ENCODE data around the gene HDHD5.
A peak's percentile ranks its signal among the peaks of the same experiment; 100 is the strongest.

HDHD5 gene

DNA sequence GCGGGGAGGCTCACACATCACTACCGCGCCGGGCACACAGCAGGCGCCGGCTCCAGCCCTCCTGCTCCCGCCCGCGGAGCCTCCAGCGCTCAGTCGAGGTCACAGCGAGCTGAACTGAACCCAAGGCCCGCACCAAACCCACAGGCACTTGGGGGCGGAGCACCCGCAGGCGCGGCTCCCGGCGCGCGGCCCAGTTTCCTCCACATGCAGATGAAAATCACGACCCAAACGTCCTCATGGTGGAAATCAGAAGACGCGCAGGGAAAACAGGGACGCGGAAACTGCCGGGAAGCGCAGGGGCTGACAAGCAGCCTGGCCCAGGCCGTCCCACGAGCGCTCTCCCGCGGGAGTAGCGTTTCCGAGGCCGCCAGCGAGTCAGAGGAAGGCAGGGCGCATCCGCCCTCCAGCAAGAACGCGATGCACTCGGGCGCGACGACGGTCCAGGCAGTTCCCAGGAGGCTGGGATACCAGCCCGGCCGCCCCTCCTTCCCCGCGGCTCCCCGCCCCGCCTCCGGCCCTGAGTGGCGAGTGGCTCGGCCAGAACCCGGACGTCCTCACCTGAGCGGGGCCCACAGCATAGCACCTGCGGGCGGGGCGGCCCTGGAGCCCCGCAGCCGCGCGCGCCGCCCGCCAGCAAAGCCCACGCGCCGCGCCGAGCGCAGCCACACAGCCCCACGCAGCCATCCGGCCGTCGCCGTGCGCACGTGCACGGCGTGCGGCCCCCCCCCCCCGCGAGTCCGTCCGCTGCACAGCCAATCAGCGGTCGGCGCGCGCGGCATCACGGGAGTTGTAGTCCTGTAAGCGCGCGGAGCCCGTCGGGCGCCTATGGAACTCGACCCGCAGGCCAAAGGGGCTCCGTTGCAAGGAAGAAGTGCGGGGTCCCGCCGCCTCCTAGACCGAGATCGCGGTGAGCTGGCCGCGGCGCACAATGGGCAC lies at the start of gene HDHD5:
Gene HDHD5 (minus strand): TSS at position 710 of the 936 bp plus-strand sequence. CDS start 26 bp downstream, at position 684.
- ATAC-seq: peak; percentile 87
- TF ChIP-seq, protein P1, sequence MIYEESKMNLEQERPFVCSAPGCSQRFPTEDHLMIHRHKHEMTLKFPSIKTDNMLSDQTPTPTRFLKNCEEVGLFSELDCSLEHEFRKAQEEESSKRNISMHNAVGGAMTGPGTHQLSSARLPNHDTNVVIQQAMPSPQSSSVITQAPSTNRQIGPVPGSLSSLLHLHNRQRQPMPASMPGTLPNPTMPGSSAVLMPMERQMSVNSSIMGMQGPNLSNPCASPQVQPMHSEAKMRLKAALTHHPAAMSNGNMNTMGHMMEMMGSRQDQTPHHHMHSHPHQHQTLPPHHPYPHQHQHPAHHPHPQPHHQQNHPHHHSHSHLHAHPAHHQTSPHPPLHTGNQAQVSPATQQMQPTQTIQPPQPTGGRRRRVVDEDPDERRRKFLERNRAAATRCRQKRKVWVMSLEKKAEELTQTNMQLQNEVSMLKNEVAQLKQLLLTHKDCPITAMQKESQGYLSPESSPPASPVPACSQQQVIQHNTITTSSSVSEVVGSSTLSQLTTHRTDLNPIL (CRISPR knock-in tag; IDR thresholded peaks at IDR 0.05; ENCODE audit: low read depth): no peak
- TF ChIP-seq, protein P2, sequence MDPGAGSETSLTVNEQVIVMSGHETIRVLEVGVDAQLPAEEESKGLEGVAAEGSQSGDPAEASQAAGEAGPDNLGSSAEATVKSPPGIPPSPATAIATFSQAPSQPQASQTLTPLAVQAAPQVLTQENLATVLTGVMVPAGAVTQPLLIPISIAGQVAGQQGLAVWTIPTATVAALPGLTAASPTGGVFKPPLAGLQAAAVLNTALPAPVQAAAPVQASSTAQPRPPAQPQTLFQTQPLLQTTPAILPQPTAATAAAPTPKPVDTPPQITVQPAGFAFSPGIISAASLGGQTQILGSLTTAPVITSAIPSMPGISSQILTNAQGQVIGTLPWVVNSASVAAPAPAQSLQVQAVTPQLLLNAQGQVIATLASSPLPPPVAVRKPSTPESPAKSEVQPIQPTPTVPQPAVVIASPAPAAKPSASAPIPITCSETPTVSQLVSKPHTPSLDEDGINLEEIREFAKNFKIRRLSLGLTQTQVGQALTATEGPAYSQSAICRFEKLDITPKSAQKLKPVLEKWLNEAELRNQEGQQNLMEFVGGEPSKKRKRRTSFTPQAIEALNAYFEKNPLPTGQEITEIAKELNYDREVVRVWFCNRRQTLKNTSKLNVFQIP (CRISPR knock-in tag; IDR thresholded peaks at IDR 0.05; ENCODE audit: borderline replicate concordance, low read depth): no peak
- TF ChIP-seq, protein P3, sequence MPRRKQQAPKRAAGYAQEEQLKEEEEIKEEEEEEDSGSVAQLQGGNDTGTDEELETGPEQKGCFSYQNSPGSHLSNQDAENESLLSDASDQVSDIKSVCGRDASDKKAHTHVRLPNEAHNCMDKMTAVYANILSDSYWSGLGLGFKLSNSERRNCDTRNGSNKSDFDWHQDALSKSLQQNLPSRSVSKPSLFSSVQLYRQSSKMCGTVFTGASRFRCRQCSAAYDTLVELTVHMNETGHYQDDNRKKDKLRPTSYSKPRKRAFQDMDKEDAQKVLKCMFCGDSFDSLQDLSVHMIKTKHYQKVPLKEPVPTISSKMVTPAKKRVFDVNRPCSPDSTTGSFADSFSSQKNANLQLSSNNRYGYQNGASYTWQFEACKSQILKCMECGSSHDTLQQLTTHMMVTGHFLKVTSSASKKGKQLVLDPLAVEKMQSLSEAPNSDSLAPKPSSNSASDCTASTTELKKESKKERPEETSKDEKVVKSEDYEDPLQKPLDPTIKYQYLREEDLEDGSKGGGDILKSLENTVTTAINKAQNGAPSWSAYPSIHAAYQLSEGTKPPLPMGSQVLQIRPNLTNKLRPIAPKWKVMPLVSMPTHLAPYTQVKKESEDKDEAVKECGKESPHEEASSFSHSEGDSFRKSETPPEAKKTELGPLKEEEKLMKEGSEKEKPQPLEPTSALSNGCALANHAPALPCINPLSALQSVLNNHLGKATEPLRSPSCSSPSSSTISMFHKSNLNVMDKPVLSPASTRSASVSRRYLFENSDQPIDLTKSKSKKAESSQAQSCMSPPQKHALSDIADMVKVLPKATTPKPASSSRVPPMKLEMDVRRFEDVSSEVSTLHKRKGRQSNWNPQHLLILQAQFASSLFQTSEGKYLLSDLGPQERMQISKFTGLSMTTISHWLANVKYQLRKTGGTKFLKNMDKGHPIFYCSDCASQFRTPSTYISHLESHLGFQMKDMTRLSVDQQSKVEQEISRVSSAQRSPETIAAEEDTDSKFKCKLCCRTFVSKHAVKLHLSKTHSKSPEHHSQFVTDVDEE (CRISPR knock-in tag; IDR thresholded peaks at IDR 0.05): no peak
- TF ChIP-seq BACH2 (CRISPR knock-in tag; IDR thresholded peaks at IDR 0.05; ENCODE audit: borderline replicate concordance): no peak
- TF ChIP-seq PPARA (CRISPR knock-in tag; IDR thresholded peaks at IDR 0.05; ENCODE audit: borderline replicate concordance): no peak
- no peak for TF ChIP-seq ZFP3 (CRISPR knock-in tag; IDR thresholded peaks at IDR 0.05)
- TF ChIP-seq GLIS3 (CRISPR knock-in tag; IDR thresholded peaks at IDR 0.05): no peak
- TF ChIP-seq ARNTL (CRISPR knock-in tag; IDR thresholded peaks at IDR 0.05; ENCODE audit: borderline replicate concordance, low read depth): no peak

DNA sequence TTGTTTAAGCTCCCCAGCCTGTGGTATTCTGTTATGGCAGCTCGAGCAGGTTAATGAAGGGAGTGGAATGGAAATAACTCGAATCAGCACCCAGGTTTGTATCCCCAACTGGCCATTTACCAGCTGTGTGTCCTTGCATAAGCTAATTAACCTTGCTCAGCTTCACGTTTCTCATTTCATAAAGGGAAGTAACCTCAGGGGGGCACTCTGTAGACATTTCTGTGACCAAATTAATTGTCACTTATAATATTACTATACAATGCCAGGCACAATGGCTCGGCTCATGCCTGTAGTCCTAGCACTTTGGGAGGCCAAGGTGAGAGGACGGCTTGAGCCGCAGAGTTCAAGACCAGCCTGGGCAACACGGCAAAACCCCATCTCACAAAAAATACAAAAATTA lies 46.4 kb upstream of the HDHD5 start:
- no peak; the same call in 2 of the 3 replicates for ATAC-seq
- TF ChIP-seq, protein P2 (CRISPR knock-in tag; IDR thresholded peaks at IDR 0.05; ENCODE audit: borderline replicate concordance, low read depth): no peak
- TF ChIP-seq ESRRG (CRISPR knock-in tag; IDR thresholded peaks at IDR 0.05) (no peak), ZNF70 (CRISPR knock-in tag; IDR thresholded peaks at IDR 0.05) (no peak), BACH2 (CRISPR knock-in tag; IDR thresholded peaks at IDR 0.05; ENCODE audit: borderline replicate concordance) (no peak), ZC3H10 (CRISPR knock-in tag; IDR thresholded peaks at IDR 0.05) (no peak), GLIS3 (CRISPR knock-in tag; IDR thresholded peaks at IDR 0.05) (no peak), ARNTL (CRISPR knock-in tag; IDR thresholded peaks at IDR 0.05; ENCODE audit: borderline replicate concordance, low read depth) (no peak), TCF4 (CRISPR knock-in tag; IDR thresholded peaks at IDR 0.05; ENCODE audit: borderline replicate concordance) (no peak), RARB (CRISPR knock-in tag; IDR thresholded peaks at IDR 0.05) (no peak), ISL1 (CRISPR knock-in tag; IDR thresholded peaks at IDR 0.05) (no peak), ZFP30 (CRISPR knock-in tag; IDR thresholded peaks at IDR 0.05) (no peak), CSDC2 (CRISPR knock-in tag; IDR thresholded peaks at IDR 0.05) (no peak), TOX (CRISPR knock-in tag; IDR thresholded peaks at IDR 0.05; ENCODE audit: borderline replicate concordance) (no peak), SNAI2 (CRISPR knock-in tag; IDR thresholded peaks at IDR 0.05) (no peak)
- TF ChIP-seq, protein P1 (CRISPR knock-in tag; IDR thresholded peaks at IDR 0.05; ENCODE audit: low read depth): no peak
- TF ChIP-seq, protein P3 (CRISPR knock-in tag; IDR thresholded peaks at IDR 0.05): no peak
